Activated T-helper 1 cell treated with anti-CD3 and anti-CD28 coated beads, Interleukin-12 subunit alpha, Interleukin-12 subunit beta, Interleukin-2, Interleukin-4 antibody, amounts not matched to agents 30 ng/mL and 10 ng/mL and 1 ng/mL, durations not matched to agents 14 hours and 24 hours and 36 hours (primary cell): ENCODE results near the gene CNKSR2. TPM values are rescaled to one million over a fixed set of nuclear protein-coding genes. Genes with fewer than 3 reads are reported as not detected.

Experiments
- DNase-seq: peaks from one replicate; pipeline ENCODE4 v3.0.0; 2021; ENCODE audit warnings: low spot score
- H3K27ac Mint-ChIP-seq: one replicate; pipeline ENCODE4 v1.8.0; 2021; ENCODE audit warnings: mild to moderate bottlenecking, mixed read lengths
- H3K27me3 Mint-ChIP-seq: one replicate; pipeline ENCODE4 v1.8.0; 2022; ENCODE audit warnings: mild to moderate bottlenecking, moderate library complexity, mixed read lengths; ENCODE audit not compliant: insufficient read depth
- H3K36me3 Mint-ChIP-seq: one replicate; pipeline ENCODE4 v1.8.0; 2021; ENCODE audit warnings: low read depth, mixed read lengths
- H3K4me1 Mint-ChIP-seq: one replicate; pipeline ENCODE4 v1.8.0; 2021; ENCODE audit warnings: low read depth, mixed read lengths
- H3K4me3 Mint-ChIP-seq: one replicate; pipeline ENCODE4 v1.8.0; 2021; ENCODE audit warnings: mild to moderate bottlenecking, moderate library complexity, mixed read lengths
- H3K9me3 Mint-ChIP-seq: one replicate; pipeline ENCODE4 v1.8.0; 2021; ENCODE audit warnings: mixed read lengths
- intact Hi-C: fragments of 100-400 bp; cut with micrococcal nuclease; formaldehyde crosslinking; loops from one replicate; pipeline ENCODE4 v1.15.1; 2024
- total RNA-seq: library from RNA; stranded (reverse); gene quantifications from 2 replicates; pipeline ENCODE4 v1.2.3, GENCODE V29; 2022

Gene CNKSR2
- total RNA-seq, 1 donor from 2014 or later = 7.4 TPM

GRCh38 chrX:21559417-21559816 lies 185.2 kb downstream of the CNKSR2 start:
- Mint-ChIP-seq H3K27ac (no peak overlapping the region), H3K4me3 (no peak overlapping the region), H3K4me1 (no peaks in the 10 kb centered on the region), H3K36me3 (no peaks in the 10 kb centered on the region), H3K9me3 (no peaks in the 10 kb centered on the region), H3K27me3 (no peaks in the 10 kb centered on the region)
- intact Hi-C loops = no loop called here
- no peak for DNase-seq

GRCh38 chrX:21565025-21565424 lies 190.8 kb downstream of the CNKSR2 start:
- intact Hi-C loops = no loop called here
- Mint-ChIP-seq H3K27ac (no peak overlapping the region), H3K36me3 (no peaks in the 10 kb centered on the region), H3K4me1 (no peaks in the 10 kb centered on the region), H3K27me3 (no peaks in the 10 kb centered on the region), H3K4me3 (no peak overlapping the region), H3K9me3 (no peaks in the 10 kb centered on the region)
- no peak for DNase-seq

DNA sequence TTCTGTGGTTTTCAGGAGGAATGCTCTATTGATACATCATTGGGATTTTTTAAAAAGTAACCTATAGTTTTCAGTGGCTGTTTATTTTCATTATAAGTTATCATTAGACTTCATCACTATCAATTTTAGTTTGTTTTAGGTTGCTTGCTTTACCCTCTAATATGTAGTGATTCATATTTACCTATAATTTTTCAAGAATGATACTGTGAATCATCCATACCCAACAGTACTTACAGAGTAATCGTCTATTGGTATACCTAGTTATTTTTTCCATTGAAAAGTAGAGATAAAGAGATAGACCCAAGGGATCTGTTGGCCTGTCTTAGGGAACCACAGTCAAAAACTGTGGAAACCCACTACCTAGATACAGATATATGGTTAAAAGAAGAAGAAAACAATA lies 200.6 kb downstream of the CNKSR2 start:
- no peaks in the 10 kb centered on the region for H3K9me3 Mint-ChIP-seq
- intact Hi-C loops = no loop called here
- no peak for DNase-seq
- H3K4me3 Mint-ChIP-seq = no peak overlapping the region
- no peak overlapping the region for H3K27ac Mint-ChIP-seq
- no peaks in the 10 kb centered on the region for H3K27me3 Mint-ChIP-seq
- no peaks in the 10 kb centered on the region for H3K36me3 Mint-ChIP-seq
- H3K4me1 Mint-ChIP-seq = no peaks in the 10 kb centered on the region

- Mint-ChIP-seq H3K27ac (no peak overlapping the region), H3K27me3 (no peaks in the 10 kb centered on the region), H3K9me3 (no peaks in the 10 kb centered on the region), H3K36me3 (no peaks in the 10 kb centered on the region), H3K4me3 (no peak overlapping the region), H3K4me1 (no peaks in the 10 kb centered on the region)
- intact Hi-C loops = no loop called here
- DNase-seq = no peak
Measured at GRCh38 chrX:21581479-21581878, 207.3 kb downstream of the CNKSR2 start.

DNA sequence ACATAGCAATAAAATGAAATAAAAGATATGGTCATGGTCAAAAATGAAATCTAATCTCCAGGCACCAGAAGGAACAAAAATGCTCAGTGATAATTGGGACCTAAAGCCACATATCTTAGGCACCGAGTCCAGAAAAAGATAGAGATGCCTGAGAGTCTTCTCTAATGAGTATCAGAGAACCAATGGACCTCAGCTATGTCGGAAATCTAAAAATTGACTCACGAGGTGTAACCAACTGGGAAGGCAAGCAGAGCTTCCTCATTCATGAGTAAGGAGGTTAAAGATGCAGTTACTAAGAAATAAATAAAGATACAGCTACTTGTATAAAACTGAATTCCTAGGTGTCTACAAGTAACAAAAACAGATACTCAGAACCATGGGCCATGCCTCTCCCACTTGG lies 211.8 kb downstream of the CNKSR2 start:
- Mint-ChIP-seq H3K36me3 (no peaks in the 10 kb centered on the region), H3K9me3 (peaks cover 7% of the 10 kb centered on the region), H3K4me1 (no peaks in the 10 kb centered on the region), H3K27me3 (no peaks in the 10 kb centered on the region), H3K4me3 (no peak overlapping the region), H3K27ac (no peak overlapping the region)
- intact Hi-C loops = no loop called here
- no peak for DNase-seq

DNA sequence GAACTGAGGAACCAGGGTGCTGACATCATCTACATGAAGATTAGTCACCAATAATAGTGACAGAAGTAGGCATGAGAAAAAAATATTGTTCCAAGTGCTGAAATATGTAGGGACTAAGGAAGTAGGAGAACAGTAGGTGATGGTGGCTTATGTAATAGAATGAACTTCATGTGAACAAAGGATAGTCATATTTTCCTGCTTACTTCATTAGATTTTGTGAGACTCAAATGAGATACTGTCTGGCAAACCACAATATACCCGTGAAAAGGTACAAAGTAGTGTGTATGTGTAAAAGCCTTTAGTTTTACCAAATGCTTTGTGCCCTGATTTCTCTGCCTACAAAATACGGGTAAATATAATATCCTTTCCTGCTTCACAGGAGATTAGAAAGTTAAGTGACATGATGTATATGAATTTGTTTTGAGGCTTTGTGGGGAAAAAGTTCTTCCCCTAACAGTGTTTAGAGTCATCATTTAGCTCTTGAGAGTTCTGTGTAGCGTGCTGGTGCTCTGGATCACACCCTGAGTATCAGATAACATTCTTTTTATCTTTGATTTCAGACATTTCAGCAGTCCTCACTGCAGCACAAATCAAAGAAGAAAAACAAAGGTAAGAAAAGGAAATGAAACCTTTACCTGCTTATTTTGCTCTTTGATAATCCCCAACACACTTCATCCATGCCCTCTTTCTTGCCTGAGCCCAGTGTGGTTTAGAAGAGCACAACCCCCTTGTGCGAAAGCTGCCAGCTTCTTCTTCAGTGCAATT lies 216.0 kb downstream of the CNKSR2 start:
- no peaks in the 10 kb centered on the region for H3K36me3 Mint-ChIP-seq
- H3K9me3 Mint-ChIP-seq = peaks cover 7% of the 10 kb centered on the region
- no peaks in the 10 kb centered on the region for H3K4me1 Mint-ChIP-seq
- intact Hi-C loops = no loop called here
- no peak for DNase-seq
- H3K27me3 Mint-ChIP-seq = no peaks in the 10 kb centered on the region
- no peak overlapping the region for H3K4me3 Mint-ChIP-seq
- no peak overlapping the region for H3K27ac Mint-ChIP-seq

- DNase-seq = no peak
- Mint-ChIP-seq H3K9me3 (no peaks in the 10 kb centered on the region), H3K36me3 (no peaks in the 10 kb centered on the region), H3K4me1 (no peaks in the 10 kb centered on the region), H3K27me3 (no peaks in the 10 kb centered on the region), H3K4me3 (no peak overlapping the region), H3K27ac (no peak overlapping the region)
- intact Hi-C loops = no loop called here
Measured at GRCh38 chrX:21606002-21606401, 231.8 kb downstream of the CNKSR2 start.

DNA sequence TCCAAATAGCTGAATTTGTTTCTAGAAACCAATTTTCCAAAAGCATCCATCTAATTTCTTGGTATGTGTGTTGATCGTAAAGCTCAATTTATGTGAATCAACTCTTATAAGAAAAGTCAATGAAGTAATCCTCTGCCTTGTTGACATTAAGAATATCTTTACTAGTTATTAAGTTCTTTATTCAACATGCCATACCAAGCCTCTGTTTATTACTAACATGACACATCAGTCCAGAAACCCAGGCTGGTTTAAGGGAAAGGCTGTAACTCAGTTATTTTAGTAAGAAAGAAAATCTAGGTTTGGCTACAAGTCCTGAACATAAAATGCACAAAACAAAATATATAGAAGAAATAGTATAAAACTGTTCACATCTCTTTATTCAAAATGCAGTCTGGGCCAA lies 235.9 kb downstream of the CNKSR2 start:
- no peaks in the 10 kb centered on the region for H3K9me3 Mint-ChIP-seq
- intact Hi-C loops = no loop called here
- H3K27ac Mint-ChIP-seq = no peak overlapping the region
- H3K4me3 Mint-ChIP-seq = no peak overlapping the region
- no peaks in the 10 kb centered on the region for H3K4me1 Mint-ChIP-seq
- H3K36me3 Mint-ChIP-seq = peaks cover 1% of the 10 kb centered on the region
- no peaks in the 10 kb centered on the region for H3K27me3 Mint-ChIP-seq
- DNase-seq = no peak

GRCh38 chrX:21612154-21612553 lies 237.9 kb downstream of the CNKSR2 start:
- peaks cover 1% of the 10 kb centered on the region for H3K36me3 Mint-ChIP-seq
- intact Hi-C loops = no loop called here
- no peak overlapping the region for H3K4me3 Mint-ChIP-seq
- DNase-seq = no peak
- H3K9me3 Mint-ChIP-seq = no peaks in the 10 kb centered on the region
- no peaks in the 10 kb centered on the region for H3K4me1 Mint-ChIP-seq
- H3K27me3 Mint-ChIP-seq = no peaks in the 10 kb centered on the region
- H3K27ac Mint-ChIP-seq = no peak overlapping the region

- H3K4me3 Mint-ChIP-seq = no peak overlapping the region
- intact Hi-C loops = no loop called here
Measured at GRCh38 chrX:21616386-21616785, 242.2 kb downstream of the CNKSR2 start.

GRCh38 chrX:21620234-21620633 lies 246.0 kb downstream of the CNKSR2 start:
- Mint-ChIP-seq H3K36me3 (no peaks in the 10 kb centered on the region), H3K9me3 (no peaks in the 10 kb centered on the region), H3K4me3 (no peak overlapping the region), H3K4me1 (no peaks in the 10 kb centered on the region), H3K27ac (no peak overlapping the region), H3K27me3 (no peaks in the 10 kb centered on the region)
- no peak for DNase-seq
- intact Hi-C loops = no loop called here

More at GRCh38 chrX:21616386-21616785, 242.2 kb downstream of the CNKSR2 start:
- H3K4me1 Mint-ChIP-seq = no peaks in the 10 kb centered on the region
- H3K27me3 Mint-ChIP-seq = no peaks in the 10 kb centered on the region
- DNase-seq = no peak
- H3K36me3 Mint-ChIP-seq = peaks cover 1% of the 10 kb centered on the region
- no peaks in the 10 kb centered on the region for H3K9me3 Mint-ChIP-seq
- no peak overlapping the region for H3K27ac Mint-ChIP-seq

DNA sequence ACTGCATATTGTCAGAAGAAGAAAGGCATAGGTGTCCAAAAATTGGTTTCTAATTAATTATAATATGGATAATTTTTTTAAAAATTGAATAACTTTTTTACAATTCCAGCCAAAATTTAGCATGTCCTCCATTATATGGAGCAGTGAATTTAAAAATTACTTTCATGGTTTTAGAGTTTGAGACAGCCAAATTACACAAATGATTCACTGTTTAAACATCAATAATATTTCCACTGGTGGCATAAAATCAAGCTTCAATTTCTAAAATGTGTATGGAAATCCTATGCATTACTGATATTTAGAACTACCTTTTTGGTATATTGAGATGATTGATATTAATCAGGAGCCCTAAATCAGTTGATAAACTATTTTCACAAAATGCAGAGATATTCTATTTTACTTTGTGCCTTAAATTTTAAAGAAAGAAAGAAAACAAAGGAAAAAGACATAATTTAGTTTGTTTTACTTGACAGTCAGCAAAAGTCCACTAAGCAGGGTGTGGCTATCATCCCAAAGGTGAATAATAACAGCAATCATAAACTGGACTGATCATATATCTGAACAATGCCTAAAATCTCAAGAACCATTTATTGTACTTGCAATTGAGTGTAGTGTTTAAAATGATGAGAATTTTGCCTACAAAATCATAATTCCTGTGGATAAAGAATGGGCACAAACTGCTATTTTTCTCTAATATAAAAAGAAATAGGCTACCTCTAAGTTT lies 249.7 kb downstream of the CNKSR2 start:
- no peak overlapping the region for H3K4me3 Mint-ChIP-seq
- H3K9me3 Mint-ChIP-seq = no peaks in the 10 kb centered on the region
- H3K4me1 Mint-ChIP-seq = no peaks in the 10 kb centered on the region
- H3K36me3 Mint-ChIP-seq = no peaks in the 10 kb centered on the region
- intact Hi-C loops = no loop called here
- DNase-seq = no peak
- H3K27ac Mint-ChIP-seq = no peak overlapping the region
- no peaks in the 10 kb centered on the region for H3K27me3 Mint-ChIP-seq

GRCh38 chrX:21632027-21632426 lies 257.8 kb downstream of the CNKSR2 start:
- DNase-seq = no peak
- Mint-ChIP-seq H3K4me3 (no peak overlapping the region), H3K27ac (no peak overlapping the region), H3K9me3 (no peaks in the 10 kb centered on the region), H3K4me1 (no peaks in the 10 kb centered on the region), H3K27me3 (no peaks in the 10 kb centered on the region), H3K36me3 (no peaks in the 10 kb centered on the region)
- intact Hi-C loops = no loop called here
